Stimulated activated CD8-positive, alpha-beta memory T cell treated with anti-CD3 and anti-CD28 coated beads, Interleukin-2, amount 100 ng/mL, for 48 hours (primary cell): ENCODE results near the gene PDE11A.
"Not testable (repeated sequence)": the region's sequence is repeated elsewhere in the genome, so short reads cannot be mapped to it uniquely, and the experiment has no call there.

Source experiments
- DNase-seq, 2 donors: peaks; one replicate each; pipeline ENCODE4 v3.0.0-alpha.2; 2020; ENCODE audit warnings: low read depth in 2 of 2

Gene PDE11A

GRCh38 chr2:177817300-177817699 lies 255.3 kb downstream of the PDE11A start:
- DNase-seq = no peak

GRCh38 chr2:177816766-177817165 lies 255.8 kb downstream of the PDE11A start:
- no peak for DNase-seq

- DNase-seq = no peak
Observed at GRCh38 chr2:177812713-177813396, 259.7 kb downstream of the PDE11A start.

DNA sequence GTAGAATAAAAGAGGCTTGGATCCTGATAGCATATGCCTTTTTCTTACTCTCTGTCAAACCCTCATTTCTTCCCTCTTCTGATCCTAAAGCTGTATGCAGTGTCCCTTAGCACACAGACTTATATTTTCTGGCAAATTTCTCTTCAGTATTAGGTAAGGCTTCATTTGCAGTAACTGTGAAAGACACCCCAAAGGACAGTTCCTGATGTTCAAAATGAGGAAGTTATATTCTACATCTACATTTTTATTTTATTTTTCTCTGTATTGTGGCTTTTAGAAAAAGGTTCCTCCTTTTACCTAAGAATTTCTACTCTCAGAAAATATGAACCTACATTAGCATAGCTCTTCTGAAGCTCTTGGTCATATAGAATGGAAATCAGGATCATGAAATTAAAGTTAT lies 261.7 kb downstream of the PDE11A start:
- no peak for DNase-seq

GRCh38 chr2:177808984-177809809 lies 263.4 kb downstream of the PDE11A start:
- no peak for DNase-seq

DNA sequence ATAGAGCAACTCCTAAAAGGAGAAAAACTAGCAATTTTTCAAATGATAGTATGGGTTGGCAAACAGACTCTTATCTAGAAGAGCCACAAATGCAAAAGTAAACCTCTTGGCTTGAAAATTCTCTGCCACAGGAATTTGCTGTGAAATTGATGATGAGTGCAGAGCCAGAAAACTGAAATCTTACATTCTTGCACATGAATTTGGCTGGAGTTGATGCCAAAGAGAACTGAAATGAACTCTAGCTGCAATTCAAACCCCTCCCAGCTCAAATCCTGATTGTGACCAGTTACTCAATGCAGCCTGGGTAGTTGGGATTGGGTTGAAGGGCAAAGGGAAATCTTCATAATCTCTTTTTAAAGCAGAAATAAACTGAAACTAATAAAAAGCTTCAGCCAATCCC lies 266.6 kb downstream of the PDE11A start:
- DNase-seq = no peak

GRCh38 chr2:177799531-177799930 lies 273.0 kb downstream of the PDE11A start:
- DNase-seq = no peak

DNA sequence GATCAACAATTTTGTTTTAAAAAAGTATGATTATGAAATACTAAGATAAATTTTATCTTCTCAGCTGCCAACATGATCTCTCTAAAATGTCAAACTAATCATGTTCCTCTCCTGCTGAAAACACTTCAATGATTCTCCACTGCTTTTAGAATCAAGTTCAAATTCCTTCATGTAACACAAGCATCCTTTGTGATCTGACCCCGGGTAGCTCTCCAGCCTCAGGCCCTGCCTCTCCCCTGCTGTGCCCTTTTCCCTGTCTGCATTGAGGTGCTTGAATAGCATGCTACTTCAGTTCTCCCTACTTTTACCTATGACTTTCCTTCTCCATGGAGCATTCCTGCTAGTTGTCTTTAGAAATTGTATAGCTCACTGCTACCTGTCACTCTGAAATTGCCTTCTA lies 274.8 kb downstream of the PDE11A start:
- no peak for DNase-seq

GRCh38 chr2:177796654-177797415 lies 275.7 kb downstream of the PDE11A start:
- DNase-seq = no peak

DNA sequence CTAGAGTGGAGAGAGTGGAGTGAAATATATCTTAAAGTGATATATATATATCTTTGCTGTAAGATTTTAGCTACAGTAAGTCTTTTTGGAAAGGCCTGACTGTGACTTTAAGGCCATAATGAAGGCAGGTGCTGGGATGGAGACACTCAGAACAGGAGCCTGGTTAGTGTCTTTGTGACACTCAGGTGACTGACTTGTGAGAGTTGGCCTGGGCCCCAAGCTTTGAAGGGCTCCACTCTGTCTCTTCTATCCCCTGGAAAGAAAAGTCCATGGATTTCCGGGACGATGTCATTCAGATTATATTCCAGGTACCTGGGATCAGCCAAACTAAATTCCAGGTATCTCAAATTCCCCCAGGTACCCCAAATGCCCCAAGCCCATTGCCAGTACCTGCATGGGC lies 276.6 kb downstream of the PDE11A start:
- DNase-seq = no peak

- not testable (repeated sequence) for DNase-seq
Observed at GRCh38 chr2:177785143-177785542, 287.4 kb downstream of the PDE11A start.

- no peak for DNase-seq
Observed at GRCh38 chr2:177784745-177785067, 287.9 kb downstream of the PDE11A start.

DNA sequence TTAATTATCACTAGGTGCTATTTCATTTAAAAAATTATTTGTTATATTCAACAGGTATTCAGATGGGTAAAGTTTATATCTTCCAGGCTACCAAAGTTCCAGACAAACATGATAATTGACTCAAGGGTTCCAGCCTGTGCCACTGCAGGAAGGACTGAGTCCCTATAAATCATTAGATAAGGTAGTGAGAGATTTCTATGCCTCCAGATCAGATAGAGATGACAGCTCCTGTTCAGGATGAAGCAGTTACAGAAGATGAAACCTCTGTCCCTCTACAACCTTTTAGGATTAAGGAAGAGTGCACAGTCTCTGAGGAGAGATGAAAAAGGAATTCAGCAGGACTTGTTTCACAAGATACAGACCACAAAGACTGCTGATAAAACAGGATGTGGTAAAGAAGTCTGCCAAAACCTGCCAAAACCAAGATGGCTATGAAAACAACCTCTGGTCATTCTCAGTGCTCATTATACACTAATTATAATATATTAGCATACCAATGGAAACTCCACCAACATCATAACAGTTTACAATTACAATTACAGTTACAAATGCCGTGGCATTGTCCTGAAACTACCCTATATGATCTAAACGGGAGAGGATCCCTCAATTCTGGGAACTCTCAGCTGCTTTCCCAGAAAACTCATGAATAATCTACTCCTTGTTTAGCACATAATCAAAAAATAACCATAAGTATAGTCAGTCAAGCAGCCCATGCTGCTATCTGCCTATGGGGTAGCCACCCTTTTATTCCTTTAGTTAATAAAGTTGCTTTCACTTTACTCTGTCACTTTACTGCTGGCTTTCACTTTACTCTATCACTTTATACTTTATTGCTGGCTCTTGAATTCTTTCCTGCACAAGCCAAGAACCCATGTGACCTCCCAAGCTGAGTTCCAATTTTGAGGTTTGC lies 288.5 kb downstream of the PDE11A start:
- no peak for DNase-seq

DNA sequence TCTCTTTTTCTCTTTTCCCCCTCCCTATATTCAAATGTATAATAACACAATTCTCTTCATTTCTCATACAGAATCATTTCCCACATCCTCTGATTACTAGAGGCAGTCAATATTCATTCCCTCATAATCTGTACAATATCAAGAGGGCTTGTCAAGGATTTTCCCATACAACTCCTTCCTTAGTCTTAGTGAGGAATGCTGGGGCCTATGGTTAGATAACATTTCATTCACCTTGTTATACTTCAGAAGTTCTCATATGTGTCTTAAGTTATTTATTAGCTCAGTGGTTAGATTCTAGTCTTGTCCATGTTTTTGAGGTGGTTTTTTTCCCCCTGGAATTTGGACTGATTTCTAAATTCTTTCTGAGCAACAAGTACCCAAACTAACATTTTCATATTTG lies 289.5 kb downstream of the PDE11A start:
- DNase-seq = no peak

DNA sequence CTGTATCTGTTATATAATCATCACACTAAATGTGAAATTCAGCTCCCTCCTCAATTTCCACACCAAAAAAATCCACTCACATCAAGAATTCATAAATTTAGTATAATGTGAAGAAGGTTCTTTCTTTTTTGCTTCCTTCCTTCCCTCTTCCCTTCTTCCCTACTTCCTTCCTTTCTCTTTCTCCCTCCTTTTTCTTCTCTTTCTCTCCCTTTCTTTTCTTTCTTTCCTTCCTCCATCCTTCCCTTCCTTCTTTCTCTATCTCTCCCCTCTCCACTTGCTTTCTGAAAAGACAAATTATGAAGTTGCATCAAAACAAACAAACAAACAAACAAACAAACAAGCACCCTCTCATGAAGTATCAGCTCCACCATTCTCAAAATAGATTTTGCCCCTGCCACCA lies 290.0 kb downstream of the PDE11A start:
- DNase-seq = no peak

DNA sequence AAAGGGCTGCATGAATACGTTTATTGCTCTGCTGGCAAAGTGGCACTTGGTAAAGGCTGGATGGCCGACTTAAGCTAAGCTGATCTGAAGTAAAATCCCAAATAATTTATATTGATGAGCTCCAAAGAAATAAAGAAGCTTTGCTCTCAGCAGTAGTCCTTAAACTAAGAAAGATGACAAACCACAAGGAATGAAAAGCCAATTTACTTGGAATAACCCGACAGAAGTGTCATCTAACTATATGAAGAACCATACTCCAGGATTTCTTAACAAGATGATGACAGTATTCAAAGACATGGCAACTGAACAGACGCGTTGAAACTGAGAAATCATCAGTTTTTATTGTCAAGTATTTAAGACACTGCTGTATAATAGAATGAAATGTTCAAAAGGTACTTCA lies 294.1 kb downstream of the PDE11A start:
- no peak for DNase-seq

DNA sequence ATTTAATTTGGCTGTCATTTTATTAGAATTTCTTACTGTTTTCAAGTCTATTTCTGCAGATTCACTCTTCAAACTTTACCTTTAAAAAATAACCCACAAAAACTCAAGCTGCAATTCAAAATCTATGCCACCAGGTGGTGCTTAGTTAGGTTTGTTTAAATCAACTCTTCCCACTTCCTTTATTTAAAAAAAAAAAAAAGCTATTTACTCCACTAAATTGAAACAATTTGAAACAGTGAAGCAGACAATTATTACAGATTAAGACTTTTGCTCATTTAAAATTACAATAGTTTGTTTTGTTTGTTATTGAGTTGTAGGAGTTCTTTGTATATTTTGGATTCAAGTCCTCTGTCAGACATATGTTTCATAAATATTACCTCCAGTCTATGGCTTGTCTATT lies 300.0 kb downstream of the PDE11A start:
- no peak for DNase-seq

DNA sequence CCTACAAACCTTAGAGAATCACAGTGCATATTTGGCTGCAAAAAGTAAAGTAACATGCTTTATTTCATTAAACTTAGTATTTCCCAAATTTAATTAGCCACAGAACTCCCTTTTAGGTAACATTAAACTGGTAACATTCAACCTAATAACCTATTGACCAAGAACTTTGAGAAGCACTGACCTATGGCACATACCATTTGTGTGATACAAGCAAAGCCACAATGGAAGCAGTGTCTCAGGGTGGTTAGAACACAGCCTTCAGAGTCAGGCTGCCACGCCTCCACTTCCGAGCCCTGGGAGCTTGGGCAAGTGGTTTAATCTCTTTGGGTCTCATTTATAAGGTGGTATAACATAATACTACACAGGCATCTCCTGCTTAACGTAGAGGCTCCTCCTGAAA lies 301.4 kb downstream of the PDE11A start:
- no peak for DNase-seq

GRCh38 chr2:177767768-177768167 lies 304.8 kb downstream of the PDE11A start:
- DNase-seq = no peak

- DNase-seq = no peak
Observed at GRCh38 chr2:177765698-177766097, 306.9 kb downstream of the PDE11A start.

GRCh38 chr2:177763531-177764265 lies 308.9 kb downstream of the PDE11A start:
- DNase-seq = peak; percentile 56 to 64
